Choroid plexus epithelial cell (primary cell): ENCODE measurements around the gene UBR3.

Experiments used
- DNase-seq: peaks from one replicate; pipeline ENCODE4 v3.0.0-alpha.2; 2010; ENCODE audit warnings: low read depth
- H3K4me3 ChIP-seq: 2 replicates; pipeline ENCODE4 v1.5.1; 2011; ENCODE audit warnings: low read depth, mild to moderate bottlenecking, control low read depth, low read length, moderate library complexity
- TF ChIP-seq, protein P1 (sequence below): conservative IDR thresholded peaks from 2 replicates; pipeline ENCODE4 v1.5.1; 2011; ENCODE audit warnings: low read depth, mild to moderate bottlenecking, control low read depth, inconsistent platforms, low read length, moderate library complexity

Gene UBR3

DNA sequence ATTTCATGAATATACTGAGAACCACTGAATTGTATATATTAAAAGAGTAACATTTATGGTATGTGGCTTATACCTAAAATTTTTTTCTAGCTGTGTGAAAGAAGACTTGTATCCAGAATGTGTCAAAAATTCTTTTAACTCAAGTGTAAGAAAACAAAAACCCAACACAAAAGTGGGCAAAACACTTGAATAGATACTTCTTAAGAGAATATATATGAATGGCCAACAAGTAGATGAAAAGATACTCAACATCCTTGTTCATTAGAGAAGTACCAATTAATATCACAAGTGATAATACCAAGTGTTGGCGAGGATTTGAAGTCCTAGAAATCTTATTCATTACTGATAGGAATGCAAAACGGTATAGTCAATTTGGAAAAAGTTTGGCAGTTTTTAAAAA is 243.5 kb downstream of the UBR3 start:
- no peak for DNase-seq
- TF ChIP-seq, protein P1, sequence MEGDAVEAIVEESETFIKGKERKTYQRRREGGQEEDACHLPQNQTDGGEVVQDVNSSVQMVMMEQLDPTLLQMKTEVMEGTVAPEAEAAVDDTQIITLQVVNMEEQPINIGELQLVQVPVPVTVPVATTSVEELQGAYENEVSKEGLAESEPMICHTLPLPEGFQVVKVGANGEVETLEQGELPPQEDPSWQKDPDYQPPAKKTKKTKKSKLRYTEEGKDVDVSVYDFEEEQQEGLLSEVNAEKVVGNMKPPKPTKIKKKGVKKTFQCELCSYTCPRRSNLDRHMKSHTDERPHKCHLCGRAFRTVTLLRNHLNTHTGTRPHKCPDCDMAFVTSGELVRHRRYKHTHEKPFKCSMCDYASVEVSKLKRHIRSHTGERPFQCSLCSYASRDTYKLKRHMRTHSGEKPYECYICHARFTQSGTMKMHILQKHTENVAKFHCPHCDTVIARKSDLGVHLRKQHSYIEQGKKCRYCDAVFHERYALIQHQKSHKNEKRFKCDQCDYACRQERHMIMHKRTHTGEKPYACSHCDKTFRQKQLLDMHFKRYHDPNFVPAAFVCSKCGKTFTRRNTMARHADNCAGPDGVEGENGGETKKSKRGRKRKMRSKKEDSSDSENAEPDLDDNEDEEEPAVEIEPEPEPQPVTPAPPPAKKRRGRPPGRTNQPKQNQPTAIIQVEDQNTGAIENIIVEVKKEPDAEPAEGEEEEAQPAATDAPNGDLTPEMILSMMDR, result no peak
- H3K4me3 ChIP-seq, result no peak overlapping the region

DNA sequence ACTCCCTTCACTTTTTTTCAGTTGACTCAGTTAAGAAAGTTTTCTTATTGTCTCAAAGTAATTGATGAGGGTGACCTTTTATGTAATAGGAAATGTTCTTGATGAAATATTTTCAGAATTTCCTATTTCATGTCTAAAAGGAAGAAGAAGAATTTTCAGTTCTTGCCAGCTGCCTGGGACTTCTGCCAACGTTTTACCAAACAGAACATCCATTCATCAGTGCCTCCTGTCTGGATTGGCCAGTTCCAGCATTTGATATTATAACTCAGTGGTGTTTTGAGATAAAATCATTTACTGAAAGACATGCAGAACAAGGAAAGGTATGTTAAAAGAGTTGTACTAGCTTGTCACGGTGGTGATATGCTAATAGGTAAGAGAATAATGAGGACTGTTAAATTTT is 246.0 kb downstream of the UBR3 start:
- TF ChIP-seq, protein P1, result no peak
- DNase-seq, result peak; percentile 93
- H3K4me3 ChIP-seq, result no peak overlapping the region

DNA sequence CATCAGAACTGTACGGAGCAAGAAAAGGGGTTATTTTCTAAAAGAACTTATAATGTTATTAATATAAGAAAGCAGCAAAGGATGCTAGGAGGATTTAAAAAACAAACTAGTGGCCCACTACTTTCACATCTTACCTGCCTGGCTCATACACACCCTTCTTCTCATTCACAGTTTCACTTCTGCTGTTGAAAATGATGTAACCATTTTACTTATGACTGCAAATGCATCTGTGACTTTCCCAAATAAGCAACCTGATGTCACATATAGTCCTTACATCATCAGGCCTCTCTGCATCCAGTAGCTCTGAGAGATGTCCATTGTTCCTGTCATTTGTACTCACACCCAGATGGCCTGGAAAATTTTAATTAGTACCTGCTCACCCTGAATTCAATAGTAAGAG is 248.9 kb downstream of the UBR3 start:
- DNase-seq, result no peak
- H3K4me3 ChIP-seq, result no peak overlapping the region
- TF ChIP-seq, protein P1, result no peak

DNA sequence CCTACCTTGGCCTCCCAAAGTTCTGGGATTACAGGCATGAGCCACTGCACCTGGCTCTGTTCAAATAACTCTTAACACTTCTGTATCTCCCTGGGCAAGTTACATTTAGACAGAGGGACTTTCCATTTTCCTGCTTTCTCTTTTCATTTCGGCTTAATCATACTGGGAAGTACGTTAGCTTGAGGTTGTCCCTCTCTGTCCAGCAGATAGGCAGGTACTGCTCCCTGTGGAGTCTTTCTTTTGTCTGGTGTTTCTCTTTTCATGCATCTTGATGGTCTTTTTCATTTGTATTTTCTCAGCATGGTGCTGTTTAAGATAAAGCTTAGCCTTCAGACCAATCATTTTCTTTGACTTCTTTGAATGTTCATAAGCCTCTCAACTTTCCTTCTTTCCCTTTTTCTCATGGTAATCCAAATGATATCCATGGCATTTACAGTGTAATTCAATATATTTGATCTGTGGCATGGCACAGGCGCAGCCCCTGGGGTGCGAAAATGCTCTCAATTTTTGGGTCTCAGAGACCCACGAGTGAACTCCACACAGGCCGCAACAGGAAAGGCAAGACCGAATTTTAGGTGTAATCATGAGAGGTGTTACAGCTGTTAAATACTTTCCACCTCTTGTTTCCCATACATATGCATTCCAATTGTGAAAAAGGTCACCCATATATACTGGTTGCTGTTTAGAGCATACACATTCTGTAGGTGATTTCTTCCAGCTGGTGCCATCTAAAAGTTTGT is 250.7 kb downstream of the UBR3 start:
- no peak overlapping the region for H3K4me3 ChIP-seq
- TF ChIP-seq, protein P1, result no peak
- no peak for DNase-seq

DNA sequence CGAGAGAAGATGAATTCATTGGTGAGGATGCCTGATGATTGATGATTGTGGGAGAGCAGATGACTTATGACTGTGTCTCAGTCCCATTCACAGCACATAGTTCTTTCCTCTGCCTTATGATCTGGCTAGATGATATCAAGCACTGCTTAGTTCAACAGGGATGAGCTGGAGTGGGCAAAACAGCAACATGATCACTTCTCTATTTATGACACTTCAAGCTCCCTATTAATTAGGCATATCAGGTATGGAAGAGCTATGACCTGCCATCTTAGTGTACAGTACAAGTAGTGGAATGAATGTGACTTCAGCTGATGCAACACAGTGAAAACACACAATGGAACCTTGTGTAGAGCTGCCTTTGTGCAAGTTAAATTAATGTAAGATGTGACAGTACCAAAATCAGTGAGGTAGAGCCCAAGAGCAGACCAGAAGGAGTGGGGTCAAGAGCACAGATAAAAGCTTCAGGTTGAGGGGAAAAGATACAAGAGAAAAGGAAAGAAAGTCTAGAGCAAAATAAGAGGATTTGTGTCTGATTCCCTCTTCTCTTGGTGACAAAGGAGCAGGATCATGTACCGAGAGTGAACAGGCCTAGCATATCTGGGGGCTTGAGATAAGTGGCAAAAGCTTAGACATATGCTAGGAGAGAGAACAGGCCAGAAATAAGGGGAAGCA is 257.7 kb downstream of the UBR3 start:
- H3K4me3 ChIP-seq, result no peak overlapping the region
- DNase-seq, result no peak
- TF ChIP-seq, protein P1, result no peak

DNA sequence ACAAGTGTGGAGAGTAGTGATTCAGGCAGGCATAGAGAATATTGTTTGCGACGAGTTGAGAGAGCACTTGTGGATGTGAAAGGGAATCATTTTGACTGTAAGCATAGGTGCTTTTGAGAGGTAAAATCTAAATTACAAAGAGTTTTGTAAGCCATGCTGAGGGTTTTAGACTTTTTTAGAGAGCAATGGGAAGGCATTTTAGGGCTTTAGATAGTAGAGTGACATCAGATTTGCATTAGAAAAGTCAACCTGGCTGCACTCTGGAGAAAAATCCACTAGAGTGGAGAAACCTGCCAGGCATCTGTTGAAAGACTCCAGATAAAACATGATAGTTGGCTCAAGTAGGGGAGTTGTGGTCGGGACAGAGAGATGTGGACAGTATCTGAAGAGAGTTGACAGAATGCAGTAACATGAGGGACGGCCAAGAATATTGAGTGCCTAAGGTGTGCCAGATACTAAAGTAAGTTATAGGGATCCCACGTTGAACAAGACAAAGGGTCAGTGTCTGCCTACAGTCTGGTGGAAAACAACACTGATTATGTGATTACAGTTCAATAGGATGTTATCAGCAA is 258.9 kb downstream of the UBR3 start:
- no peak for DNase-seq
- TF ChIP-seq, protein P1, result no peak
- H3K4me3 ChIP-seq, result no peak overlapping the region
